Measurements from ENCODE around the gene PLXNA4.

- TF ChIP-seq CTCF (IDR thresholded peaks at IDR 0.05) = no peak
- no peak for TF ChIP-seq POLR2A (IDR thresholded peaks at IDR 0.05)
Measured at GRCh38 chr7:132428247-132428919, 147.9 kb downstream of the PLXNA4 start.

Data from body of pancreas (tissue), 4 donors.